ENCODE measurements around the gene GABRE. TPM values are rescaled to one million over a fixed set of nuclear protein-coding genes. Genes with fewer than 3 reads are reported as not detected.
"Not testable (repeated sequence)": the region's sequence is repeated elsewhere in the genome, so short reads cannot be mapped to it uniquely, and the experiment has no call there.

GABRE gene
- polyA plus RNA-seq, 3 donors = not detected

- H3K4me2 ChIP-seq (replicated peaks; ENCODE audit: extremely low read depth, low read length, poor library complexity, severe bottlenecking) = no peak overlapping the region
- peaks cover 11 to 28% of the 10 kb centered on the region in 2 donors for H3K9me3 ChIP-seq (replicated peaks in 1 of 2; ENCODE audit: control insufficient read depth in 1 of 2, insufficient read depth in 1 of 2, low read length in 2 of 2)
- H3K4me3 ChIP-seq (replicated peaks in 1 of 3; ENCODE audit: low read depth in 2 of 3, low read length in 3 of 3) = no peak overlapping the region
- no peaks in the 10 kb centered on the region for H3K27me3 Mint-ChIP-seq (ENCODE audit: low read depth in 3 of 3)
- no peak overlapping the region for H3K27ac Mint-ChIP-seq
- peaks cover 2 to 37% (median 13%) of the 10 kb centered on the region in 7 donors for H3K9me3 Mint-ChIP-seq
- H3K79me2 ChIP-seq (ENCODE audit: insufficient read depth, low read length) = no peaks in the 10 kb centered on the region
- no peak for TF ChIP-seq CTCF (IDR thresholded peaks at IDR 0.05)
- H3K27ac ChIP-seq (ENCODE audit: low read depth in 1 of 2, low read length in 2 of 2) = no peak overlapping the region
- no peak overlapping the region for H2AFZ ChIP-seq (ENCODE audit: insufficient read depth, low read depth, low read length, poor library complexity, severe bottlenecking)
- no peak for DNase-seq
- H3K4me1 ChIP-seq (ENCODE audit: control insufficient read depth in 1 of 2, insufficient read depth in 2 of 2, low read length in 2 of 2) = no peaks in the 10 kb centered on the region
- no peak overlapping the region for H3K4me3 Mint-ChIP-seq
- no peaks in the 10 kb centered on the region for H4K20me1 ChIP-seq (ENCODE audit: insufficient read depth, low read length)
- H3K9ac ChIP-seq (ENCODE audit: insufficient read depth, low read length, poor library complexity, severe bottlenecking) = no peak overlapping the region
- intact Hi-C loops (cut with micrococcal nuclease) = no loop called here
- WGBS (ENCODE audit: insufficient coverage) = no CpG with 5 or more reads among the region's 11 CpGs
- no peaks in the 10 kb centered on the region for H3K36me3 ChIP-seq (replicated peaks in 1 of 2; ENCODE audit: control insufficient read depth in 1 of 2, insufficient read depth in 2 of 2, low read length in 2 of 2)
- no peaks in the 10 kb centered on the region for H3K4me1 Mint-ChIP-seq
- H3K27me3 ChIP-seq (ENCODE audit: control insufficient read depth in 2 of 2, insufficient read depth in 2 of 2, low read length in 2 of 2) = no peaks in the 10 kb centered on the region
- no peaks in the 10 kb centered on the region for H3K36me3 Mint-ChIP-seq
Observed at GRCh38 chrX:151919610-151920009, 54.9 kb downstream of the GABRE start.

GRCh38 chrX:151918736-151919135 is 55.7 kb downstream of the GABRE start:
- H4K20me1 ChIP-seq (ENCODE audit: insufficient read depth, low read length); H3K4me3 ChIP-seq (replicated peaks in 1 of 3; ENCODE audit: low read depth in 2 of 3, low read length in 3 of 3); H3K4me2 ChIP-seq (replicated peaks; ENCODE audit: extremely low read depth, low read length, poor library complexity, severe bottlenecking); H3K79me2 ChIP-seq (ENCODE audit: insufficient read depth, low read length); H3K36me3 Mint-ChIP-seq; DNase-seq; H2AFZ ChIP-seq (ENCODE audit: insufficient read depth, low read depth, low read length, poor library complexity, severe bottlenecking); H3K27me3 Mint-ChIP-seq (ENCODE audit: low read depth in 3 of 3); H3K27ac Mint-ChIP-seq; H3K4me1 Mint-ChIP-seq; H3K4me3 Mint-ChIP-seq; H3K4me1 ChIP-seq (ENCODE audit: control insufficient read depth in 1 of 2, insufficient read depth in 2 of 2, low read length in 2 of 2); H3K36me3 ChIP-seq (replicated peaks in 1 of 2; ENCODE audit: control insufficient read depth in 1 of 2, insufficient read depth in 2 of 2, low read length in 2 of 2); H3K27ac ChIP-seq (ENCODE audit: low read depth in 1 of 2, low read length in 2 of 2); intact Hi-C loops (cut with micrococcal nuclease); H3K27me3 ChIP-seq (ENCODE audit: control insufficient read depth in 2 of 2, insufficient read depth in 2 of 2, low read length in 2 of 2); H3K9ac ChIP-seq (ENCODE audit: insufficient read depth, low read length, poor library complexity, severe bottlenecking): not testable (repeated sequence)
- no CpG with 5 or more reads among the region's 18 CpGs for WGBS (ENCODE audit: insufficient coverage)
- peaks cover 11 to 28% of the 10 kb centered on the region in 2 donors for H3K9me3 ChIP-seq (replicated peaks in 1 of 2; ENCODE audit: control insufficient read depth in 1 of 2, insufficient read depth in 1 of 2, low read length in 2 of 2)
- H3K9me3 Mint-ChIP-seq = peaks cover 2 to 32% (median 12%) of the 10 kb centered on the region in 7 donors

Data from CD14-positive monocyte (primary cell).